K562 (cell line): ENCODE data around the gene TSGA10IP. TPM values are rescaled to one million over a fixed set of nuclear protein-coding genes. Genes with fewer than 3 reads are reported as not detected.

Experiments used
- ATF1 ChIP-seq, 2 experiments: fragments of 450-650 bp in 1 of 2; IDR thresholded peaks; 2 replicates each; pipeline ENCODE4 v1.6.1; 2016; ENCODE audit warnings: missing compliant biosample characterization in 1 of 2, missing genetic modification characterization in 1 of 2
- EP300 ChIP-seq: IDR thresholded peaks from 2 replicates; pipeline ENCODE4 v1.6.1; 2012; ENCODE audit warnings: low read length, improper control_type of control experiment
- ESRRB ChIP-seq: fragments of 250-450 bp; sonication (Bioruptor Pico); IDR thresholded peaks from 2 replicates; pipeline ENCODE4 v1.5.0; 2020; ENCODE audit warnings: mild to moderate bottlenecking, moderate library complexity, borderline replicate concordance
- HDAC2 ChIP-seq: fragments of 450-650 bp; IDR thresholded peaks from 2 replicates; pipeline ENCODE4 v1.6.1; 2016; ENCODE audit warnings: mild to moderate bottlenecking
- JUND ChIP-seq, 2 experiments: IDR thresholded peaks; 2 replicates in 1 of 2; 3 replicates in 1 of 2; pipeline ENCODE4 v1.6.1; 2011; ENCODE audit warnings: borderline replicate concordance in 2 of 2, low read depth in 2 of 2, low read length in 2 of 2, improper control_type of control experiment in 1 of 2, missing biosample characterization in 1 of 2, missing genetic modification characterization in 1 of 2, missing genetic modification reagents in 1 of 2
- MAZ ChIP-seq, 2 experiments: fragments of 450-650 bp in 1 of 2; sonication (generic) in 1 of 2; formaldehyde crosslinking; IDR thresholded peaks in 1 of 2; conservative IDR thresholded peaks in 1 of 2; 2 replicates each; pipeline versions ENCODE4 v1.4.0 to v1.5.0; 2020; ENCODE audit warnings: mild to moderate bottlenecking in 1 of 2, missing genetic modification reagents in 1 of 2
- MTA3 ChIP-seq: fragments of 450-650 bp; formaldehyde crosslinking; IDR thresholded peaks from 2 replicates; pipeline ENCODE4 v1.6.1; 2017; ENCODE audit warnings: mild to moderate bottlenecking, borderline replicate concordance
- NELFE ChIP-seq: IDR thresholded peaks from 2 replicates; pipeline ENCODE4 v1.6.1; 2011; ENCODE audit warnings: mild to moderate bottlenecking; ENCODE audit not compliant: insufficient read depth, insufficient read length
- SIN3B ChIP-seq: fragments of 450-650 bp; IDR thresholded peaks from 2 replicates; pipeline ENCODE4 v1.6.1; 2017; ENCODE audit warnings: low read depth, mild to moderate bottlenecking, moderate library complexity
- SMARCE1 ChIP-seq: fragments of 450-650 bp; IDR thresholded peaks from 2 replicates; pipeline ENCODE4 v1.7.1; 2016; ENCODE audit warnings: mild to moderate bottlenecking
- SREBF2 ChIP-seq: sonication (generic); formaldehyde crosslinking; IDR thresholded peaks from 2 replicates; pipeline ENCODE4 v1.4.0; 2020; ENCODE audit warnings: mild to moderate bottlenecking, missing genetic modification reagents
- TCF3 ChIP-seq: sonication (generic); formaldehyde crosslinking; IDR thresholded peaks from 2 replicates; pipeline ENCODE4 v1.4.0; 2020; ENCODE audit warnings: mild to moderate bottlenecking, missing genetic modification reagents
- ZNF354B ChIP-seq: fragments of 250-450 bp; sonication (Bioruptor Pico); IDR thresholded peaks from 2 replicates; pipeline ENCODE4 v1.4.0; 2020
- polyA plus RNA-seq, 8 experiments: library from polyadenylated mRNA; depleted of rRNA in 4 of 8; stranded (reverse) in 5 of 8; unstranded in 3 of 8; fragments of >200 nt; fragmentation: Nextera tagmentation in 2 of 8; fragmentation: Illumina TruSeq in 1 of 8; extraction: Ambion mirVana in 2 of 8; extraction: Trizol in 1 of 8; gene quantifications; 2 replicates each; pipeline versions ENCODE4 v1.2.1 to v1.2.3, GENCODE V29; 2011 to 2014; ENCODE audit warnings: inconsistent platforms in 1 of 8, missing spikeins in 1 of 8
- total RNA-seq, 7 experiments: library from RNA; depleted of rRNA in 6 of 7; stranded (reverse); fragments of >200 nt in 6 of 7; fragmentation: Illumina TruSeq in 2 of 7; extraction: Trizol in 2 of 7; gene quantifications; 2 replicates each; pipeline versions ENCODE4 v1.2.1 to v1.2.3, GENCODE V29; 2011 to 2021; ENCODE audit warnings: low replicate concordance in 1 of 7
- TF ChIP-seq, protein P1 (sequence below), 2 experiments: fragments of 150-350 bp in 1 of 2; IDR thresholded peaks; 2 replicates each; pipeline ENCODE4 v1.6.1; 2012 to 2016; ENCODE audit warnings: low read depth in 2 of 2, low read length in 2 of 2, mild to moderate bottlenecking in 1 of 2, moderate library complexity in 1 of 2
- TF ChIP-seq, protein P2 (sequence below), 2 experiments: fragments of 450-650 bp; IDR thresholded peaks; 2 replicates each; pipeline ENCODE4 v1.6.1; 2016
- TF ChIP-seq, protein P3 (sequence below): IDR thresholded peaks from 2 replicates; pipeline ENCODE4 v1.6.1; 2012; ENCODE audit warnings: low read depth, low read length, improper control_type of control experiment, borderline replicate concordance
- TF ChIP-seq, protein P4 (sequence below), 3 experiments: fragments of 200-800 bp in 1 of 3; sonication (Bioruptor generic) in 1 of 3; sonication (generic) in 1 of 3; formaldehyde crosslinking in 1 of 3; IDR thresholded peaks; 2 replicates each; pipeline versions ENCODE4 v1.6.1 to v1.8.0; 2016 to 2022; ENCODE audit warnings: mild to moderate bottlenecking in 2 of 3, missing compliant biosample characterization in 2 of 3, missing genetic modification characterization in 2 of 3, missing genetic modification reagents in 1 of 3
- TF ChIP-seq, protein P5 (sequence below): fragments of 250-450 bp; sonication (Bioruptor Pico); IDR thresholded peaks from 2 replicates; pipeline ENCODE4 v1.5.0; 2021

TSGA10IP gene
- total and polyA plus RNA-seq, 9 of the 15 experiments (the other 6 are each of a cell fraction or from before 2014, with no cell fraction given): not detected

DNA sequence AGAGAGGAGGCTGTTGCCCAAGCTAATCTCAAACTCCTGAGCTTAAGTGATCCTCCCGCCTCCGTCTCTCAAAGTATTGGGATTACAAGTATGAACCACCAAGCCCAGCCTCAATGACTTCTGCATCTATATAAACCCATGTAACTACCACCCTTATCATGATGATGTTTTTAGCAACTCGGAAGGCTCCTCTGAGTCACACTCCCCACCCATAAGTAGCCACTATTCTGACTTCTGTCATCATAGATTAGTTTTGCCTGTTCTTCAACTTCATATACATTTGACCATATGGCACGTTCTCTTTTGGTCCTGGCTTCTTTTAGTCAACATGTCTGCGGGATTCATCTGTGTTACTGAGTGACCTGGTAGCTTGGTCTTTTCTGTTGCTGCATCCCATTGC is 38.7 kb upstream of the TSGA10IP start (continued):
- TF ChIP-seq, protein P1, sequence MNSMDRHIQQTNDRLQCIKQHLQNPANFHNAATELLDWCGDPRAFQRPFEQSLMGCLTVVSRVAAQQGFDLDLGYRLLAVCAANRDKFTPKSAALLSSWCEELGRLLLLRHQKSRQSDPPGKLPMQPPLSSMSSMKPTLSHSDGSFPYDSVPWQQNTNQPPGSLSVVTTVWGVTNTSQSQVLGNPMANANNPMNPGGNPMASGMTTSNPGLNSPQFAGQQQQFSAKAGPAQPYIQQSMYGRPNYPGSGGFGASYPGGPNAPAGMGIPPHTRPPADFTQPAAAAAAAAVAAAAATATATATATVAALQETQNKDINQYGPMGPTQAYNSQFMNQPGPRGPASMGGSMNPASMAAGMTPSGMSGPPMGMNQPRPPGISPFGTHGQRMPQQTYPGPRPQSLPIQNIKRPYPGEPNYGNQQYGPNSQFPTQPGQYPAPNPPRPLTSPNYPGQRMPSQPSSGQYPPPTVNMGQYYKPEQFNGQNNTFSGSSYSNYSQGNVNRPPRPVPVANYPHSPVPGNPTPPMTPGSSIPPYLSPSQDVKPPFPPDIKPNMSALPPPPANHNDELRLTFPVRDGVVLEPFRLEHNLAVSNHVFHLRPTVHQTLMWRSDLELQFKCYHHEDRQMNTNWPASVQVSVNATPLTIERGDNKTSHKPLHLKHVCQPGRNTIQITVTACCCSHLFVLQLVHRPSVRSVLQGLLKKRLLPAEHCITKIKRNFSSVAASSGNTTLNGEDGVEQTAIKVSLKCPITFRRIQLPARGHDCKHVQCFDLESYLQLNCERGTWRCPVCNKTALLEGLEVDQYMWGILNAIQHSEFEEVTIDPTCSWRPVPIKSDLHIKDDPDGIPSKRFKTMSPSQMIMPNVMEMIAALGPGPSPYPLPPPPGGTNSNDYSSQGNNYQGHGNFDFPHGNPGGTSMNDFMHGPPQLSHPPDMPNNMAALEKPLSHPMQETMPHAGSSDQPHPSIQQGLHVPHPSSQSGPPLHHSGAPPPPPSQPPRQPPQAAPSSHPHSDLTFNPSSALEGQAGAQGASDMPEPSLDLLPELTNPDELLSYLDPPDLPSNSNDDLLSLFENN (IDR thresholded peaks at IDR 0.05; ENCODE audit: low read depth in 2 of 2, low read length in 2 of 2): no peak
- TF ChIP-seq JUND (IDR thresholded peaks at IDR 0.05; ENCODE audit: borderline replicate concordance, low read depth, low read length): peak; percentile 91
- TF ChIP-seq JUND (tag; IDR thresholded peaks at IDR 0.05; ENCODE audit: borderline replicate concordance, low read depth, low read length): peak; percentile 86; the same call in 2 of the 3 replicates
- no peak for TF ChIP-seq HDAC2
- TF ChIP-seq TCF3 (CRISPR knock-in tag): peak; percentile 55
- 0 out of 2 replicates have a peak, but pooled peaks have one; percentile 2 for TF ChIP-seq ZNF354B
- TF ChIP-seq MTA3: 0 out of 2 replicates have a peak, but pooled peaks have one; percentile 45
- TF ChIP-seq MAZ (CRISPR knock-in tag; conservative IDR thresholded peaks at IDR 0.05 in 1 of 2, IDR thresholded peaks at IDR 0.05 in 1 of 2): 0 out of 4 replicates have a peak, but pooled peaks of 1 of the 2 experiments have one; percentile 15
- no peak for TF ChIP-seq SIN3B
- TF ChIP-seq NELFE: no peak
- TF ChIP-seq, protein P2, sequence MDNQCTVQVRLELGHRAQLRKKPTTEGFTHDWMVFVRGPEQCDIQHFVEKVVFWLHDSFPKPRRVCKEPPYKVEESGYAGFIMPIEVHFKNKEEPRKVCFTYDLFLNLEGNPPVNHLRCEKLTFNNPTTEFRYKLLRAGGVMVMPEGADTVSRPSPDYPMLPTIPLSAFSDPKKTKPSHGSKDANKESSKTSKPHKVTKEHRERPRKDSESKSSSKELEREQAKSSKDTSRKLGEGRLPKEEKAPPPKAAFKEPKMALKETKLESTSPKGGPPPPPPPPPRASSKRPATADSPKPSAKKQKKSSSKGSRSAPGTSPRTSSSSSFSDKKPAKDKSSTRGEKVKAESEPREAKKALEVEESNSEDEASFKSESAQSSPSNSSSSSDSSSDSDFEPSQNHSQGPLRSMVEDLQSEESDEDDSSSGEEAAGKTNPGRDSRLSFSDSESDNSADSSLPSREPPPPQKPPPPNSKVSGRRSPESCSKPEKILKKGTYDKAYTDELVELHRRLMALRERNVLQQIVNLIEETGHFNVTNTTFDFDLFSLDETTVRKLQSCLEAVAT (IDR thresholded peaks at IDR 0.05): peak in 1 of 2 experiments; percentile 87; a peak in 2 of 4 replicates
- TF ChIP-seq, protein P3, sequence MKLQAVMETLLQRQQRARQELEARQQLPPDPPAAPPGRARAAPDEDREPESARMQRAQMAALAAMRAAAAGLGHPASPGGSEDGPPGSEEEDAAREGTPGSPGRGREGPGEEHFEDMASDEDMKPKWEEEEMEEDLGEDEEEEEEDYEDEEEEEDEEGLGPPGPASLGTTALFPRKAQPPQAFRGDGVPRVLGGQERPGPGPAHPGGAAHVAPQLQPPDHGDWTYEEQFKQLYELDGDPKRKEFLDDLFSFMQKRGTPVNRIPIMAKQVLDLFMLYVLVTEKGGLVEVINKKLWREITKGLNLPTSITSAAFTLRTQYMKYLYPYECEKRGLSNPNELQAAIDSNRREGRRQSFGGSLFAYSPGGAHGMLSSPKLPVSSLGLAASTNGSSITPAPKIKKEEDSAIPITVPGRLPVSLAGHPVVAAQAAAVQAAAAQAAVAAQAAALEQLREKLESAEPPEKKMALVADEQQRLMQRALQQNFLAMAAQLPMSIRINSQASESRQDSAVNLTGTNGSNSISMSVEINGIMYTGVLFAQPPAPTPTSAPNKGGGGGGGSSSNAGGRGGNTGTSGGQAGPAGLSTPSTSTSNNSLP: peak; percentile 13; the same call in 1 of the 2 replicates
- TF ChIP-seq SMARCE1: peak; percentile 78
- no peak for TF ChIP-seq SREBF2 (CRISPR knock-in tag)
- TF ChIP-seq ATF1 (CRISPR knock-in tag; IDR thresholded peaks at IDR 0.05): no peak
- TF ChIP-seq ATF1 (tag; IDR thresholded peaks at IDR 0.05): peak; percentile 30; the same call in 1 of the 2 replicates
- TF ChIP-seq ESRRB (CRISPR knock-in tag): no peak
- TF ChIP-seq, protein P4, sequence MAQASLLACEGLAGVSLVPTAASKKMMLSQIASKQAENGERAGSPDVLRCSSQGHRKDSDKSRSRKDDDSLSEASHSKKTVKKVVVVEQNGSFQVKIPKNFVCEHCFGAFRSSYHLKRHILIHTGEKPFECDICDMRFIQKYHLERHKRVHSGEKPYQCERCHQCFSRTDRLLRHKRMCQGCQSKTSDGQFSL (CRISPR knock-in tag; IDR thresholded peaks at IDR 0.05): no peak
- TF ChIP-seq, protein P4 (tag; IDR thresholded peaks at IDR 0.05): no peak
- TF ChIP-seq EP300: peak; percentile 50; the same call in 1 of the 2 replicates
- TF ChIP-seq, protein P5, sequence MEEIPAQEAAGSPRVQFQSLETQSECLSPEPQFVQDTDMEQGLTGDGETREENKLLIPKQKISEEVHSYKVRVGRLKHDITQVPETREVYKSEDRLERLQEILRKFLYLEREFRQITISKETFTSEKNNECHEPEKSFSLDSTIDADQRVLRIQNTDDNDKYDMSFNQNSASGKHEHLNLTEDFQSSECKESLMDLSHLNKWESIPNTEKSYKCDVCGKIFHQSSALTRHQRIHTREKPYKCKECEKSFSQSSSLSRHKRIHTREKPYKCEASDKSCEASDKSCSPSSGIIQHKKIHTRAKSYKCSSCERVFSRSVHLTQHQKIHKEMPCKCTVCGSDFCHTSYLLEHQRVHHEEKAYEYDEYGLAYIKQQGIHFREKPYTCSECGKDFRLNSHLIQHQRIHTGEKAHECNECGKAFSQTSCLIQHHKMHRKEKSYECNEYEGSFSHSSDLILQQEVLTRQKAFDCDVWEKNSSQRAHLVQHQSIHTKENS: no peak
